Mammary epithelial cell (primary cell): Measurements from ENCODE around the gene FASLG.

Experiments
- EZH2 ChIP-seq: IDR thresholded peaks from 2 replicates; pipeline ENCODE4 v1.6.1; 2012; ENCODE audit warnings: low read length, inconsistent platforms, borderline replicate concordance
- TF ChIP-seq, protein P1 (sequence below), 2 donors: IDR thresholded peaks in 1 of 2; conservative IDR thresholded peaks in 1 of 2; 2 replicates each; pipeline ENCODE4 v1.5.1; 2011 to 2012; ENCODE audit warnings: inconsistent platforms in 2 of 2, low read length in 2 of 2, mild to moderate bottlenecking in 2 of 2, control low read depth in 1 of 2, low read depth in 1 of 2; ENCODE audit not compliant: insufficient read depth in 1 of 2; ENCODE audit errors: extremely low read depth in 1 of 2

DNA sequence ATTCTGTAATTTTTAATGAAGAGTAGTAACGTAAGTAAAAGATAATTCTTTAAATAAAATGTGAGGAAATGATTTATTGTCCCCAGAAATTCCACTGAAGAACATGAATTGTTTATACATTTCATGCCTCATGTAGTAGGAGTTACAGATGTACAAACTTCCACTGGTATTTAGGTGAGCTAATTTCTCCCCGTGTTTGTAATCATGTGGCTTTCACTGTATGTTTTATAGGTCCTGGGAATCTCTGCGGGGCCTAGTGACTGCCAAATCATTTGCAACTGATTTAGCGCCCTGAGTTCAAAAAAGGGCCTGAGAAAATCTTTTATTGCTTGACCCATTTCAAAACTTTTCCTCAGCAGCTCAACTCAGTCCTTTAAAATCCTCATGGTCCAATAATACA lies 30.5 kb upstream of the FASLG start:
- TF ChIP-seq EZH2 = no peak
- TF ChIP-seq, protein P1, sequence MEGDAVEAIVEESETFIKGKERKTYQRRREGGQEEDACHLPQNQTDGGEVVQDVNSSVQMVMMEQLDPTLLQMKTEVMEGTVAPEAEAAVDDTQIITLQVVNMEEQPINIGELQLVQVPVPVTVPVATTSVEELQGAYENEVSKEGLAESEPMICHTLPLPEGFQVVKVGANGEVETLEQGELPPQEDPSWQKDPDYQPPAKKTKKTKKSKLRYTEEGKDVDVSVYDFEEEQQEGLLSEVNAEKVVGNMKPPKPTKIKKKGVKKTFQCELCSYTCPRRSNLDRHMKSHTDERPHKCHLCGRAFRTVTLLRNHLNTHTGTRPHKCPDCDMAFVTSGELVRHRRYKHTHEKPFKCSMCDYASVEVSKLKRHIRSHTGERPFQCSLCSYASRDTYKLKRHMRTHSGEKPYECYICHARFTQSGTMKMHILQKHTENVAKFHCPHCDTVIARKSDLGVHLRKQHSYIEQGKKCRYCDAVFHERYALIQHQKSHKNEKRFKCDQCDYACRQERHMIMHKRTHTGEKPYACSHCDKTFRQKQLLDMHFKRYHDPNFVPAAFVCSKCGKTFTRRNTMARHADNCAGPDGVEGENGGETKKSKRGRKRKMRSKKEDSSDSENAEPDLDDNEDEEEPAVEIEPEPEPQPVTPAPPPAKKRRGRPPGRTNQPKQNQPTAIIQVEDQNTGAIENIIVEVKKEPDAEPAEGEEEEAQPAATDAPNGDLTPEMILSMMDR (conservative IDR thresholded peaks at IDR 0.05 in 1 of 2, IDR thresholded peaks at IDR 0.05 in 1 of 2; ENCODE audit: extremely low read depth in 1 of 2, insufficient read depth in 1 of 2, low read depth in 1 of 2, low read length in 2 of 2) = no peak
